Ovary (tissue), 3 donors: ENCODE measurements around the gene CACNA1C.

Experiments
- EP300 ChIP-seq: sonication (generic); formaldehyde crosslinking; IDR thresholded peaks from one replicate; pipeline ENCODE4 v1.6.1; 2017; ENCODE audit warnings: antibody characterized with exemption
- TF ChIP-seq, protein P1 (sequence below), 3 donors: fragments of 450-650 bp in 2 of 3; fragments of 200-600 bp in 1 of 3; IDR thresholded peaks; one replicate each; pipeline versions ENCODE4 v1.5.1 to v1.8.0; 2016 to 2022; ENCODE audit warnings: antibody characterized with exemption in 3 of 3, mild to moderate bottlenecking in 1 of 3
- donor health status: DM: no; HTN: no; CAD: no.

DNA sequence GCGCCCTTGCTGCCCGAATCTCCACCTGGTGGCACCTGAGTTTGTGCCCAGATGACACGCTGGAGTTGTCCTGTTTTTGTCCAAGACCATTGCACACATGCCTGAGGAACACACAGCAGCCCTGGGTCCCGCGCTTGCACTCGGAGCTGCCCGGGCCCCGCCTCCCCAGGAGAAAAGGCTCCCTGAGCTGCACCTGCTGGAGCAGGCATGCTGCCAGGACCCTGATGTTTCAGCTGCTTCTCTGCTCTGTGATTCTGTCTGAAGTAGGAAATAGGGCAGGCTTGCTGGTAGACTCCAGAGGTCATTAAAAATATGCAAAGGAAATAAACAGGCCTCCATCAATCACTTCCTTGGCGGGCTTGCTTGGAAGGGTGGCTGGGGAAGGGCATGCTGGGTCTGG is 271.6 kb downstream of the CACNA1C start:
- TF ChIP-seq, protein P1, sequence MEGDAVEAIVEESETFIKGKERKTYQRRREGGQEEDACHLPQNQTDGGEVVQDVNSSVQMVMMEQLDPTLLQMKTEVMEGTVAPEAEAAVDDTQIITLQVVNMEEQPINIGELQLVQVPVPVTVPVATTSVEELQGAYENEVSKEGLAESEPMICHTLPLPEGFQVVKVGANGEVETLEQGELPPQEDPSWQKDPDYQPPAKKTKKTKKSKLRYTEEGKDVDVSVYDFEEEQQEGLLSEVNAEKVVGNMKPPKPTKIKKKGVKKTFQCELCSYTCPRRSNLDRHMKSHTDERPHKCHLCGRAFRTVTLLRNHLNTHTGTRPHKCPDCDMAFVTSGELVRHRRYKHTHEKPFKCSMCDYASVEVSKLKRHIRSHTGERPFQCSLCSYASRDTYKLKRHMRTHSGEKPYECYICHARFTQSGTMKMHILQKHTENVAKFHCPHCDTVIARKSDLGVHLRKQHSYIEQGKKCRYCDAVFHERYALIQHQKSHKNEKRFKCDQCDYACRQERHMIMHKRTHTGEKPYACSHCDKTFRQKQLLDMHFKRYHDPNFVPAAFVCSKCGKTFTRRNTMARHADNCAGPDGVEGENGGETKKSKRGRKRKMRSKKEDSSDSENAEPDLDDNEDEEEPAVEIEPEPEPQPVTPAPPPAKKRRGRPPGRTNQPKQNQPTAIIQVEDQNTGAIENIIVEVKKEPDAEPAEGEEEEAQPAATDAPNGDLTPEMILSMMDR (IDR thresholded peaks at IDR 0.05) = no peak
- TF ChIP-seq EP300 = no peak
